Esophagus muscularis mucosa (tissue), 4 donors: ENCODE results near the gene PDGFC. TPM values are rescaled to one million over a fixed set of nuclear protein-coding genes. Genes with fewer than 3 reads are reported as not detected.

ENCODE experiments used
- DNase-seq: peaks from one replicate; pipeline ENCODE4 v3.0.0-alpha.2; 2017; ENCODE audit errors: extremely low spot score
- H3K27ac ChIP-seq, 4 donors: fragments of 200-600 bp; sonication (generic); replicated peaks in 1 of 4; 1 replicate in 3 of 4; 2 replicates in 1 of 4; pipeline ENCODE4 v1.5.1; 2016 to 2019; ENCODE audit warnings: mild to moderate bottlenecking in 1 of 4
- H3K27me3 ChIP-seq, 4 donors: fragments of 200-600 bp; sonication (generic); one replicate each; pipeline versions ENCODE4 v1.5.1 to v1.6.0; 2016 to 2019
- H3K36me3 ChIP-seq, 4 donors: fragments of 200-600 bp; sonication (generic); one replicate each; pipeline ENCODE4 v1.5.1; 2016 to 2019
- H3K4me1 ChIP-seq, 4 donors: fragments of 200-600 bp; sonication (generic); one replicate each; pipeline ENCODE4 v1.5.1; 2016 to 2019
- H3K4me3 ChIP-seq, 4 donors: fragments of 200-600 bp; sonication (generic); 1 replicate in 2 of 4; 2 replicates in 2 of 4; pipeline ENCODE4 v1.5.1; 2016 to 2019; ENCODE audit warnings: mild to moderate bottlenecking in 4 of 4, moderate library complexity in 1 of 4
- H3K9me3 ChIP-seq, 4 donors: fragments of 200-600 bp; sonication (generic); 1 replicate in 3 of 4; 2 replicates in 1 of 4; pipeline ENCODE4 v1.5.1; 2016 to 2019
- EP300 ChIP-seq: sonication (generic); formaldehyde crosslinking; IDR thresholded peaks from one replicate; pipeline ENCODE4 v1.6.1; 2017; ENCODE audit warnings: antibody characterized with exemption
- POLR2A ChIP-seq: fragments of 450-650 bp; IDR thresholded peaks from one replicate; pipeline ENCODE4 v1.6.1; 2017; ENCODE audit warnings: antibody characterized with exemption, moderate library complexity, mild to moderate bottlenecking, low read depth
- POLR2AphosphoS5 ChIP-seq, 2 donors: sonication (generic); formaldehyde crosslinking; IDR thresholded peaks; one replicate each; pipeline ENCODE4 v1.6.1; 2017; ENCODE audit warnings: antibody characterized with exemption in 2 of 2
- WGBS: methylation state at CpG from one replicate; pipeline ENCODE4 v1.1.5; 2018; 5-methylcytosine and 5-hydroxymethylcytosine counted together
- intact Hi-C: fragments of 100-400 bp; cut with DNase I; formaldehyde crosslinking; loops from one replicate; pipeline ENCODE4 v1.15.1; 2023
- total RNA-seq, 4 donors: library from RNA; depleted of rRNA; stranded (reverse); fragments of >200 nt; gene quantifications; one replicate each; pipeline versions ENCODE4 v1.1.0 to v1.2.1, GENCODE V29; 2016
- TF ChIP-seq, protein P1 (sequence below), 3 experiments: fragments of 200-600 bp in 2 of 3; fragments of 450-650 bp in 1 of 3; sonication (generic) in 2 of 3; IDR thresholded peaks; one replicate each; pipeline ENCODE4 v1.5.1; 2017 to 2019; ENCODE audit warnings: antibody characterized with exemption in 3 of 3, mild to moderate bottlenecking in 2 of 3, moderate library complexity in 1 of 3

Gene PDGFC
- total RNA-seq, 4 donors from 2014 or later: 25.3 to 38.3 (median 30.0) TPM

DNA sequence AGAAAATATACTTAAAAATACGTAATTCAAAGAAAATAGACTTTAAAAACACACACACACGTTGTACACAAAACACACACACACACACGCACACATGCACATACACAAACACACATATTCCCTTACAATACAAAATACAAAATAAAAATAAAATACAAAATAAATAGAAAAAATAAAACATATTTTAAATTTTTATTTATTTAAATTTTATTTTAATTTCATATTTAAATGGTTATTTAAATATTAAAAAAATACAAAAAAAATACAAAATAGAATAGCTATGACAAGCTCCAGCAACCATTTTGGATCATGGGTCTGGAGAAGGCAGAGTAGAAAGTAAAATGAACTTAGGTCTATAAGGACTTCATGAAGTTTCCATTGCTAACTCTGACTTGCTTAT is 34.2 kb upstream of the PDGFC start:
- Histone ChIP-seq H3K4me1 (peaks cover 3 to 23% (median 13%) of the 10 kb centered on the region in 4 donors), H3K4me3 (no peak overlapping the region), H3K27me3 (no peaks in the 10 kb centered on the region), H3K9me3 (no peaks in the 10 kb centered on the region), H3K27ac (no peak overlapping the region), H3K36me3 (no peaks in the 10 kb centered on the region)
- TF ChIP-seq POLR2AphosphoS5 (IDR thresholded peaks at IDR 0.05): no peak
- 96% methylated on average over 3 of the region's 3 CpGs for WGBS
- intact Hi-C loops: no loop called here
- DNase-seq: no peak

DNA sequence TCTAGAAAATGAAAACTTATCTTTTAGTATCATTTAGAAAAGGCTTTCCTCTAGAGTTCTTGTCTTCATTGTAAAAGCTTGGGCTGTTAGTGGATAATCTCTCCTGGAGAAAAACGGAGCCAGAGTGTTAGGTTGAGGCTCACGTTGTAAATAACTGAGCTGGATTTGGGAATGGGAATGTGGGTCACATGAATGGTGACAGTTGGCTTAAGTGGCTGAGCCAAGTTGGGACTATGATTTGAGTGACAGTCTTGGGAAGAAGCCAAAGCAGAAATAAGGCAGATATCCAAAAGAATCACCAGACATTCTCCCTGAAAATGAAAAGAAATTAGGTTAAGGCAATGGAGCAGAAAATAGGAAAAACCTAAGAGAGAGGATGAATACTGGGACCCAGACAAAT is 33.6 kb upstream of the PDGFC start:
- Histone ChIP-seq H3K27me3 (no peaks in the 10 kb centered on the region), H3K4me3 (no peak overlapping the region), H3K4me1 (peaks cover 3 to 23% (median 13%) of the 10 kb centered on the region in 4 donors), H3K27ac (peak overlapping the region in 1 of 4 donors; percentile 54), H3K36me3 (no peaks in the 10 kb centered on the region), H3K9me3 (no peaks in the 10 kb centered on the region)
- 65% methylated on average over 2 of the region's 2 CpGs for WGBS
- TF ChIP-seq POLR2AphosphoS5 (IDR thresholded peaks at IDR 0.05) (no peak), EP300 (no peak), POLR2A (no peak)
- TF ChIP-seq, protein P1, sequence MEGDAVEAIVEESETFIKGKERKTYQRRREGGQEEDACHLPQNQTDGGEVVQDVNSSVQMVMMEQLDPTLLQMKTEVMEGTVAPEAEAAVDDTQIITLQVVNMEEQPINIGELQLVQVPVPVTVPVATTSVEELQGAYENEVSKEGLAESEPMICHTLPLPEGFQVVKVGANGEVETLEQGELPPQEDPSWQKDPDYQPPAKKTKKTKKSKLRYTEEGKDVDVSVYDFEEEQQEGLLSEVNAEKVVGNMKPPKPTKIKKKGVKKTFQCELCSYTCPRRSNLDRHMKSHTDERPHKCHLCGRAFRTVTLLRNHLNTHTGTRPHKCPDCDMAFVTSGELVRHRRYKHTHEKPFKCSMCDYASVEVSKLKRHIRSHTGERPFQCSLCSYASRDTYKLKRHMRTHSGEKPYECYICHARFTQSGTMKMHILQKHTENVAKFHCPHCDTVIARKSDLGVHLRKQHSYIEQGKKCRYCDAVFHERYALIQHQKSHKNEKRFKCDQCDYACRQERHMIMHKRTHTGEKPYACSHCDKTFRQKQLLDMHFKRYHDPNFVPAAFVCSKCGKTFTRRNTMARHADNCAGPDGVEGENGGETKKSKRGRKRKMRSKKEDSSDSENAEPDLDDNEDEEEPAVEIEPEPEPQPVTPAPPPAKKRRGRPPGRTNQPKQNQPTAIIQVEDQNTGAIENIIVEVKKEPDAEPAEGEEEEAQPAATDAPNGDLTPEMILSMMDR (IDR thresholded peaks at IDR 0.05): no peak
- no peak for DNase-seq
- intact Hi-C loops: no loop called here

- H3K36me3 ChIP-seq: no peaks in the 10 kb centered on the region
- peak overlapping the region in 2 of 4 donors; percentile 27 to 54 for H3K27ac ChIP-seq
- peaks cover 5 to 25% (median 14%) of the 10 kb centered on the region in 4 donors for H3K4me1 ChIP-seq
- 64% methylated on average over 5 of the region's 5 CpGs for WGBS
- H3K9me3 ChIP-seq: no peaks in the 10 kb centered on the region
- no peak for DNase-seq
- H3K27me3 ChIP-seq: no peaks in the 10 kb centered on the region
- TF ChIP-seq, protein P1 (IDR thresholded peaks at IDR 0.05): no peak
- peak in 1 of 2 donors; percentile 20 for TF ChIP-seq POLR2AphosphoS5 (IDR thresholded peaks at IDR 0.05)
- TF ChIP-seq POLR2A: no peak
- peak; percentile 46 for TF ChIP-seq EP300
- H3K4me3 ChIP-seq: no peak overlapping the region
- intact Hi-C loops: no loop called here
Observed at GRCh38 chr4:157004279-157005161, 32.9 kb upstream of the PDGFC start.

GRCh38 chr4:156999175-156999517 is 27.5 kb upstream of the PDGFC start:
- Histone ChIP-seq H3K27me3 (no peaks in the 10 kb centered on the region), H3K4me3 (no peak overlapping the region), H3K27ac (no peak overlapping the region), H3K9me3 (peaks cover 0 to 20% (median 15%) of the 10 kb centered on the region in 4 donors), H3K4me1 (peaks cover 11 to 19% (median 13%) of the 10 kb centered on the region in 4 donors), H3K36me3 (no peaks in the 10 kb centered on the region)
- TF ChIP-seq POLR2AphosphoS5 (IDR thresholded peaks at IDR 0.05) (peak in 1 of 2 donors; percentile 41), POLR2A (no peak), EP300 (no peak)
- TF ChIP-seq, protein P1 (IDR thresholded peaks at IDR 0.05): no peak
- intact Hi-C loops: no loop called here
- 12% methylated on average over 2 of the region's 2 CpGs for WGBS
- DNase-seq: no peak

GRCh38 chr4:156998500-156999174 is 27.0 kb upstream of the PDGFC start:
- Histone ChIP-seq H3K4me3 (no peak overlapping the region), H3K9me3 (peaks cover 0 to 20% (median 15%) of the 10 kb centered on the region in 4 donors), H3K27ac (no peak overlapping the region), H3K27me3 (no peaks in the 10 kb centered on the region), H3K36me3 (no peaks in the 10 kb centered on the region), H3K4me1 (peaks cover 11 to 14% (median 12%) of the 10 kb centered on the region in 4 donors)
- DNase-seq: no peak
- TF ChIP-seq POLR2A (no peak), EP300 (no peak), POLR2AphosphoS5 (IDR thresholded peaks at IDR 0.05) (no peak)
- TF ChIP-seq, protein P1 (IDR thresholded peaks at IDR 0.05): no peak
- intact Hi-C loops: no loop called here
- WGBS: 38% methylated on average over 1 of the region's 1 CpG
